Vagina (tissue), 2 donors: Measurements from ENCODE around the gene MTCL1. TPM values are rescaled to one million over a fixed set of nuclear protein-coding genes. Genes with fewer than 3 reads are reported as not detected.

Experiments
- DNase-seq, 2 donors: peaks; one replicate each; pipeline ENCODE4 v3.0.0-alpha.2; 2017; ENCODE audit errors: extremely low spot score in 2 of 2
- H3K27ac ChIP-seq: fragments of 200-600 bp; sonication (generic); one replicate; pipeline ENCODE4 v1.5.1; 2019
- H3K27me3 ChIP-seq: fragments of 200-600 bp; sonication (generic); one replicate; pipeline ENCODE4 v1.5.1; 2019
- H3K36me3 ChIP-seq, 2 donors: fragments of 200-600 bp; sonication (generic); one replicate each; pipeline ENCODE4 v1.5.1; 2017 to 2019
- H3K4me1 ChIP-seq: fragments of 200-600 bp; sonication (generic); one replicate; pipeline ENCODE4 v1.5.1; 2019
- H3K4me3 ChIP-seq, 2 donors: fragments of 200-600 bp; sonication (generic); 1 replicate in 1 of 2; 2 replicates in 1 of 2; pipeline ENCODE4 v1.5.1; 2016 to 2019
- H3K9me3 ChIP-seq: fragments of 200-600 bp; sonication (generic); one replicate; pipeline ENCODE4 v1.5.1; 2019
- CTCF ChIP-seq, 3 experiments: fragments of 450-650 bp in 2 of 3; fragments of 200-600 bp in 1 of 3; sonication (generic) in 1 of 3; IDR thresholded peaks; one replicate each; pipeline ENCODE4 v1.5.1; 2017 to 2019; ENCODE audit warnings: antibody characterized with exemption in 3 of 3, mild to moderate bottlenecking in 2 of 3, moderate library complexity in 2 of 3
- POLR2A ChIP-seq, 2 donors: fragments of 450-650 bp; IDR thresholded peaks; one replicate each; pipeline ENCODE4 v1.6.1; 2017; ENCODE audit warnings: antibody characterized with exemption in 2 of 2, mild to moderate bottlenecking in 2 of 2, moderate library complexity in 2 of 2
- POLR2AphosphoS5 ChIP-seq, 2 donors: sonication (generic); formaldehyde crosslinking; IDR thresholded peaks; one replicate each; pipeline ENCODE4 v1.9.0; 2017; ENCODE audit warnings: antibody characterized with exemption in 2 of 2, mild to moderate bottlenecking in 2 of 2, low read depth in 1 of 2; ENCODE audit not compliant: insufficient read depth in 1 of 2
- intact Hi-C: fragments of 100-400 bp; cut with DNase I; formaldehyde crosslinking; loops from one replicate; pipeline ENCODE4 v1.15.1; 2023
- total RNA-seq: library from RNA; depleted of rRNA; stranded (reverse); fragments of >200 nt; gene quantifications from one replicate; pipeline ENCODE4 v1.2.3, GENCODE V29; 2016

The MTCL1 gene
- total RNA-seq, 1 donor from 2014 or later = 23.6 TPM

GRCh38 chr18:8763611-8764010 lies 58.3 kb downstream of the MTCL1 start:
- no peak overlapping the region for H3K27ac ChIP-seq
- H3K4me1 ChIP-seq = peaks cover 12% of the 10 kb centered on the region
- TF ChIP-seq POLR2AphosphoS5 (IDR thresholded peaks at IDR 0.05; ENCODE audit: insufficient read depth in 1 of 2, low read depth in 1 of 2) (no peak), POLR2A (IDR thresholded peaks at IDR 0.05) (no peak), CTCF (IDR thresholded peaks at IDR 0.05) (no peak)
- H3K9me3 ChIP-seq = no peaks in the 10 kb centered on the region
- intact Hi-C loops = no loop called here
- H3K4me3 ChIP-seq = no peak overlapping the region
- H3K36me3 ChIP-seq = no peaks in the 10 kb centered on the region
- no peaks in the 10 kb centered on the region for H3K27me3 ChIP-seq
- no peak for DNase-seq

GRCh38 chr18:8765783-8766463 lies 60.6 kb downstream of the MTCL1 start:
- Histone ChIP-seq H3K27me3 (no peaks in the 10 kb centered on the region), H3K4me3 (no peak overlapping the region), H3K4me1 (peaks cover 12% of the 10 kb centered on the region), H3K27ac (peak overlapping the region; percentile 60), H3K9me3 (no peaks in the 10 kb centered on the region), H3K36me3 (no peaks in the 10 kb centered on the region)
- DNase-seq = peak in 1 of 2 donors; percentile 88
- intact Hi-C loops = no loop called here
- TF ChIP-seq POLR2A (IDR thresholded peaks at IDR 0.05) (no peak), CTCF (IDR thresholded peaks at IDR 0.05) (no peak), POLR2AphosphoS5 (IDR thresholded peaks at IDR 0.05; ENCODE audit: insufficient read depth in 1 of 2, low read depth in 1 of 2) (no peak)

GRCh38 chr18:8766559-8767293 lies 61.4 kb downstream of the MTCL1 start:
- no peaks in the 10 kb centered on the region for H3K36me3 ChIP-seq
- no peaks in the 10 kb centered on the region for H3K9me3 ChIP-seq
- no peak overlapping the region for H3K4me3 ChIP-seq
- TF ChIP-seq POLR2A (IDR thresholded peaks at IDR 0.05) (no peak), CTCF (IDR thresholded peaks at IDR 0.05) (no peak), POLR2AphosphoS5 (IDR thresholded peaks at IDR 0.05; ENCODE audit: insufficient read depth in 1 of 2, low read depth in 1 of 2) (no peak)
- H3K27me3 ChIP-seq = no peaks in the 10 kb centered on the region
- peak in 1 of 2 donors; percentile 58 for DNase-seq
- H3K27ac ChIP-seq = peak overlapping the region; percentile 60
- intact Hi-C loops = no loop called here
- H3K4me1 ChIP-seq = peaks cover 12% of the 10 kb centered on the region

- Histone ChIP-seq H3K4me3 (no peak overlapping the region), H3K36me3 (no peaks in the 10 kb centered on the region), H3K27ac (no peak overlapping the region), H3K9me3 (no peaks in the 10 kb centered on the region), H3K27me3 (no peaks in the 10 kb centered on the region), H3K4me1 (peaks cover 12% of the 10 kb centered on the region)
- intact Hi-C loops = no loop called here
- TF ChIP-seq POLR2A (IDR thresholded peaks at IDR 0.05) = no peak
- no peak for TF ChIP-seq CTCF (IDR thresholded peaks at IDR 0.05)
- no peak for TF ChIP-seq POLR2AphosphoS5 (IDR thresholded peaks at IDR 0.05; ENCODE audit: insufficient read depth in 1 of 2, low read depth in 1 of 2)
- no peak for DNase-seq
These were observed 62.0 kb downstream of the MTCL1 start for GRCh38 chr18:8767340-8767739.
